IMR-90 (cell line): ENCODE results near the gene SIPA1L3. TPM values are rescaled to one million over a fixed set of nuclear protein-coding genes. Genes with fewer than 3 reads are reported as not detected.
A peak's percentile ranks its signal among the peaks of the same experiment; 100 is the strongest.

Source experiments
- ATAC-seq: fragments of 200-7000 bp; cut with Tn5 transposase; 2 replicates; pipeline ENCODE4 v1.9.1; 2020; ENCODE audit warnings: low read depth, mild to moderate bottlenecking, moderate library complexity
- BruUV-seq: library from RNA; stranded (reverse); fragments of 400-500 nt; replicated peaks from 2 replicates; lab custom pipeline; 2021; lab: Mats Ljungman, UMichigan
- CTCF ChIA-PET: fragments of 300-600 bp; formaldehyde crosslinking; extraction: SDS; loops from one replicate; lab custom pipeline; 2021; ENCODE audit warnings: antibody characterized with exemption; lab: Yijun Ruan, JAX
- POLR2A ChIA-PET: fragments of 300-600 bp; sonication (Branson Sonifier 250); formaldehyde crosslinking; loops from one replicate; lab custom pipeline; 2022; ENCODE audit warnings: antibody characterized with exemption; ENCODE audit not compliant: unreplicated experiment; lab: Charles Lee
- DNase-seq: peaks from one replicate; pipeline ENCODE4 v3.0.0; 2013
- H2AFZ ChIP-seq: replicated peaks from 2 replicates; pipeline ENCODE3; 2013; ENCODE audit warnings: low read length, mild to moderate bottlenecking; ENCODE audit not compliant: poor library complexity
- H2AK5ac ChIP-seq: 2 replicates; pipeline ENCODE4 v1.6.1; 2013; ENCODE audit warnings: low read depth, low read length, inconsistent platforms
- H2AK9ac ChIP-seq: replicated peaks from 2 replicates; pipeline ENCODE3; 2013; ENCODE audit warnings: mild to moderate bottlenecking, low read depth, low read length, moderate library complexity; ENCODE audit not compliant: poor library complexity
- H2BK120ac ChIP-seq: 2 replicates; pipeline ENCODE4 v1.6.1; 2013; ENCODE audit warnings: low read depth, low read length, inconsistent platforms
- H2BK15ac ChIP-seq: 3 replicates; pipeline ENCODE4 v1.6.1; 2013; ENCODE audit warnings: low read depth, low read length, inconsistent platforms
- H2BK20ac ChIP-seq: 2 replicates; pipeline ENCODE4 v1.6.1; 2013; ENCODE audit warnings: low read depth, mild to moderate bottlenecking, inconsistent platforms, low read length, moderate library complexity
- H2BK5ac ChIP-seq: 2 replicates; pipeline ENCODE4 v1.6.1; 2013; ENCODE audit warnings: mild to moderate bottlenecking, low read depth, low read length, inconsistent platforms; ENCODE audit not compliant: poor library complexity, severe bottlenecking
- H3K14ac ChIP-seq: replicated peaks from 2 replicates; pipeline ENCODE4 v1.6.1; 2013; ENCODE audit warnings: low read depth, low read length, inconsistent platforms
- H3K18ac ChIP-seq: 2 replicates; pipeline ENCODE4 v1.6.1; 2013; ENCODE audit warnings: low read depth, low read length, control low read depth
- H3K23ac ChIP-seq: 2 replicates; pipeline ENCODE4 v1.6.1; 2013; ENCODE audit warnings: low read depth, low read length, inconsistent platforms
- H3K27ac ChIP-seq: 2 replicates; pipeline ENCODE4 v1.5.1; 2013; ENCODE audit warnings: mild to moderate bottlenecking, control low read depth, low read length; ENCODE audit not compliant: insufficient read depth
- H3K27me3 ChIP-seq: 2 replicates; pipeline ENCODE4 v1.6.1; 2013; ENCODE audit warnings: low read length; ENCODE audit not compliant: control insufficient read depth, insufficient read depth
- H3K36me3 ChIP-seq: 2 replicates; pipeline ENCODE4 v1.6.1; 2013; ENCODE audit warnings: low read length, mixed read lengths; ENCODE audit not compliant: control insufficient read depth, insufficient read depth
- H3K4ac ChIP-seq: 2 replicates; pipeline ENCODE4 v1.6.1; 2013; ENCODE audit warnings: low read depth, low read length, inconsistent platforms
- H3K4me1 ChIP-seq: 2 replicates; pipeline ENCODE4 v1.6.1; 2013; ENCODE audit warnings: low read length, mixed read lengths; ENCODE audit not compliant: control insufficient read depth, insufficient read depth
- H3K4me2 ChIP-seq: 2 replicates; pipeline ENCODE4 v1.6.1; 2013; ENCODE audit warnings: low read depth, mild to moderate bottlenecking, control low read depth, low read length, moderate library complexity
- H3K4me3 ChIP-seq: 2 replicates; pipeline ENCODE4 v1.5.1; 2013; ENCODE audit warnings: low read depth, mild to moderate bottlenecking, control low read depth, low read length, moderate library complexity; ENCODE audit not compliant: insufficient read depth
- H3K56ac ChIP-seq: 2 replicates; pipeline ENCODE4 v1.6.1; 2013; ENCODE audit warnings: low read length, inconsistent platforms; ENCODE audit not compliant: insufficient read depth; ENCODE audit errors: extremely low read depth
- H3K79me1 ChIP-seq, 2 experiments: 2 replicates each; pipeline ENCODE4 v1.6.1; 2013; ENCODE audit warnings: low read length in 2 of 2, inconsistent platforms in 1 of 2, low read depth in 1 of 2
- H3K9ac ChIP-seq: 2 replicates; pipeline ENCODE4 v1.6.1; 2013; ENCODE audit warnings: low read depth, low read length, control low read depth
- H3K9me1 ChIP-seq: 2 replicates; pipeline ENCODE4 v1.6.1; 2013; ENCODE audit warnings: low read length, inconsistent platforms; ENCODE audit not compliant: insufficient read depth
- H3K9me3 ChIP-seq: 2 replicates; pipeline ENCODE4 v1.6.1; 2013; ENCODE audit warnings: low read length; ENCODE audit not compliant: control insufficient read depth, insufficient read depth
- H4K20me1 ChIP-seq: 2 replicates; pipeline ENCODE4 v1.6.1; 2013; ENCODE audit warnings: low read length, inconsistent platforms; ENCODE audit not compliant: insufficient read depth
- H4K5ac ChIP-seq: 2 replicates; pipeline ENCODE4 v1.6.1; 2013; ENCODE audit warnings: mild to moderate bottlenecking, low read depth, low read length, control low read depth
- H4K8ac ChIP-seq, 2 experiments: 2 replicates each; pipeline ENCODE4 v1.6.1; 2013; ENCODE audit warnings: low read depth in 2 of 2, low read length in 2 of 2, control low read depth in 1 of 2, inconsistent platforms in 1 of 2
- H4K91ac ChIP-seq: 2 replicates; pipeline ENCODE4 v1.6.1; 2013; ENCODE audit warnings: low read depth, low read length, inconsistent platforms; ENCODE audit not compliant: insufficient read depth
- CEBPB ChIP-seq: IDR thresholded peaks from 2 replicates; pipeline ENCODE4 v1.6.1; 2012; ENCODE audit warnings: low read depth, low read length, improper control_type of control experiment
- CHD1 ChIP-seq: IDR thresholded peaks from 2 replicates; pipeline ENCODE4 v1.6.1; 2012; ENCODE audit warnings: low read depth, low read length, improper control_type of control experiment
- CTCF ChIP-seq: conservative IDR thresholded peaks from 2 replicates; pipeline ENCODE4 v1.5.1; 2012; ENCODE audit warnings: mild to moderate bottlenecking, low read depth, low read length, improper control_type of control experiment
- MAFK ChIP-seq: IDR thresholded peaks from 2 replicates; pipeline ENCODE4 v1.6.1; 2012; ENCODE audit warnings: low read depth, low read length, improper control_type of control experiment
- MAZ ChIP-seq: IDR thresholded peaks from 2 replicates; pipeline ENCODE4 v1.6.1; 2012; ENCODE audit warnings: low read depth, mild to moderate bottlenecking, low read length, improper control_type of control experiment, moderate library complexity, borderline replicate concordance
- MXI1 ChIP-seq: IDR thresholded peaks from 2 replicates; pipeline ENCODE4 v1.6.1; 2012; ENCODE audit warnings: low read depth, mild to moderate bottlenecking, low read length, moderate library complexity, borderline replicate concordance
- NFE2L2 ChIP-seq: fragments of 150-350 bp; IDR thresholded peaks from 2 replicates; pipeline ENCODE4 v1.6.1; 2016; ENCODE audit warnings: low read depth, mild to moderate bottlenecking, low read length
- POLR2A ChIP-seq: IDR thresholded peaks from 2 replicates; pipeline ENCODE4 v1.6.1; 2012; ENCODE audit warnings: mild to moderate bottlenecking, low read depth, low read length
- RAD21 ChIP-seq: IDR thresholded peaks from 2 replicates; pipeline ENCODE4 v1.6.1; 2012; ENCODE audit warnings: low read length, improper control_type of control experiment
- RFX5 ChIP-seq: IDR thresholded peaks from 2 replicates; pipeline ENCODE4 v1.8.0; 2012; ENCODE audit warnings: low read depth, mild to moderate bottlenecking, low read length, moderate library complexity
- SMC3 ChIP-seq: fragments of 150-350 bp; IDR thresholded peaks from 2 replicates; pipeline ENCODE4 v1.6.1; 2016; ENCODE audit warnings: low read depth, mild to moderate bottlenecking, antibody characterized with exemption, low read length, moderate library complexity
- WGBS, 2 experiments: methylation state at CpG; one replicate each; pipeline versions ENCODE4 v1.1.5 to v1.1.7; 2013; ENCODE audit warnings: missing lambda C conversion rate in 2 of 2; ENCODE audit not compliant: insufficient read length in 1 of 2; ENCODE audit errors: extremely low coverage in 2 of 2; 5-methylcytosine and 5-hydroxymethylcytosine counted together
- dilution Hi-C: fragments of 300-500 bp; cut with HindIII; formaldehyde crosslinking; loops from one replicate; pipeline ENCODE4 v1.14.3; 2018; ENCODE audit warnings: low sequenced_read_pairs; ENCODE audit not compliant: unreplicated experiment
- in situ Hi-C: fragments of 300-500 bp; cut with MboI; formaldehyde crosslinking; loops from 3 replicates; pipeline ENCODE4 v1.14.3; 2019; ENCODE audit warnings: low sequenced_read_pairs, inconsistent platforms, mixed read lengths
- intact Hi-C: fragments of 100-400 bp; cut with micrococcal nuclease; formaldehyde crosslinking; loops from 2 replicates; pipeline ENCODE4 v1.10.0; 2022
- polyA plus RNA-seq, 3 experiments: library from polyadenylated mRNA; depleted of rRNA; stranded (reverse); fragments of >200 nt; gene quantifications; 2 replicates each; pipeline ENCODE4 v1.2.3, GENCODE V29; 2012; ENCODE audit warnings: low replicate concordance in 1 of 3
- total RNA-seq: library from RNA; depleted of rRNA; stranded (reverse); fragments of >200 nt; gene quantifications from 2 replicates; pipeline ENCODE4 v1.2.3, GENCODE V29; 2012
- TF ChIP-seq, protein P1 (sequence below): fragments of 150-350 bp; IDR thresholded peaks from 2 replicates; pipeline ENCODE4 v1.6.1; 2017; ENCODE audit warnings: mild to moderate bottlenecking, antibody characterized with exemption, low read length, low read depth

Gene SIPA1L3
- total and polyA plus RNA-seq, 2 of the 4 experiments (the other 2 are of a cell fraction): 4.1 to 9.4 TPM

GRCh38 chr19:37953171-37953917, 46.3 kb downstream of the SIPA1L3 start:
- H3K27ac ChIP-seq: no peak overlapping the region; the same call in 1 of the 2 replicates
- peak; percentile 48; the same call in 1 of the 2 replicates for ATAC-seq
- dilution Hi-C loops: no loop called here

More at GRCh38 chr19:37953171-37953917, 46.3 kb downstream of the SIPA1L3 start:
- Histone ChIP-seq H2AK9ac (peak overlapping the region; percentile 70), H3K14ac (peak overlapping the region; percentile 26; the same call in 1 of the 2 replicates), H4K8ac (peak overlapping the region in 1 of 2 experiments; percentile 7; a peak in 1 of 4 replicates), H3K56ac (no peak overlapping the region; the same call in 1 of the 2 replicates), H4K20me1 (peaks cover 8% of the 10 kb centered on the region), H3K27me3 (no peaks in the 10 kb centered on the region), H3K9ac (no peak overlapping the region), H3K9me3 (no peaks in the 10 kb centered on the region), H2AK5ac (no peak overlapping the region), H3K9me1 (peaks cover 4% of the 10 kb centered on the region; the same call in 1 of the 2 replicates), H3K18ac (no peak overlapping the region), H2AFZ (no peak overlapping the region), H3K4me3 (no peak overlapping the region), H3K36me3 (no peaks in the 10 kb centered on the region), H4K5ac (no peak overlapping the region), H2BK5ac (no peak overlapping the region), H2BK20ac (no peak overlapping the region), H2BK120ac (no peak overlapping the region), H3K4me1 (peaks cover 5% of the 10 kb centered on the region), H3K23ac (peak overlapping the region; percentile 11), H2BK15ac (no peak overlapping the region), H3K4me2 (no peak overlapping the region), H3K4ac (no peak overlapping the region), H4K91ac (no peak overlapping the region), H3K79me1 (peaks cover 38 to 80% of the 10 kb centered on the region in 2 experiments)
- TF ChIP-seq CEBPB (no peak), MAFK (no peak), MXI1 (no peak), POLR2A (no peak), NFE2L2 (no peak), SMC3 (no peak), RFX5 (no peak), CHD1 (no peak), CTCF (no peak), RAD21 (no peak), MAZ (no peak)
- TF ChIP-seq, protein P1, sequence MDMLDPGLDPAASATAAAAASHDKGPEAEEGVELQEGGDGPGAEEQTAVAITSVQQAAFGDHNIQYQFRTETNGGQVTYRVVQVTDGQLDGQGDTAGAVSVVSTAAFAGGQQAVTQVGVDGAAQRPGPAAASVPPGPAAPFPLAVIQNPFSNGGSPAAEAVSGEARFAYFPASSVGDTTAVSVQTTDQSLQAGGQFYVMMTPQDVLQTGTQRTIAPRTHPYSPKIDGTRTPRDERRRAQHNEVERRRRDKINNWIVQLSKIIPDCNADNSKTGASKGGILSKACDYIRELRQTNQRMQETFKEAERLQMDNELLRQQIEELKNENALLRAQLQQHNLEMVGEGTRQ: no peak
- POLR2A ChIA-PET: no interaction called here
- BruUV-seq: no TSS peak
- WGBS, 2 experiments: 78% methylated on average over 1 of the region's 11 CpGs; no CpG with 5 or more reads in 1 of the 2 experiments
- intact Hi-C loops (no loop called here), in situ Hi-C loops (no loop called here)
- CTCF ChIA-PET: interaction anchor here (0.6 to 1.1 kb wide), 2 partner anchors 21 to 103 kb away, joined by 3 to 6 read pairs; no protein-coding TSS in a partner anchor
- no peak for DNase-seq
